Measurements from ENCODE around the gene IL21R.

DNA sequence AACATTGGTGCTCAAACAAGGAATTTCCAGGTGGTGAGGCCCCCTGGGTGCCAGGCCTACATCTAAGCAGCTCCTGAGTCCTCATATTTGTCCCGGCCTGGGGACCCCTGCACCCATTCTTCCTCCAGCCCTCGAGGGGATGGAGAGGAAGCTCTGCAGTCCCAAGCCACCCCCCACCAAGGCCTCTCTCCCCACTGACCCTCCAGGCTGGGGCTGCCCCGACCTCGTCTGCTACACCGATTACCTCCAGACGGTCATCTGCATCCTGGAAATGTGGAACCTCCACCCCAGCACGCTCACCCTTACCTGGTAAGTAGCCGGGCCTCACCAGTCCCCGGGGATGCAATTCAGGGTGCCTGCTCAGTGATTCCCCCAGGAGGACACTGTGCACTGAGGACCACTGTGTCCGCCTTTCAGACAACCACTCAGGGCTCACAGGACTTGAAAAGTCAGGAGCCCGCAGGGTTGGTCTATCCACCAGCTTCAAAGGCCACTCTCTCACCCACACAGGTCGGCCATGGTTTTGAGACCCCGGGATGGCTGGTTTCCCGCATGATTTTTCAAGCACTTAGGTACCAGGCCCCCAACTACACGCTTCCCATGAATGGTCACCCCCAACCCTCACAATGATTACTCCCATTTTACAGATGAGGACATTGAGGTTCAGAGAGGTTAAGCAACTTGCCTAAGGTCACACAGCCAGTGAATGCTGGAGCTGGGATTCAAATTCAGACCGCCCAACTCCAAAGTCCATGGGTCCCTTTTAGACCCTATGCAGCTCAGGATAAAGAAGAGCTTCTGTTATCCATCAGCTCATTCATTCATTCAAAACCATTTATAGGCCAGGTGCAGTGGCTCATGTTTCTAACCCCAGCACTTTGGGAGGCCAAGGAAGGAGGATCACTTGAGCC lies 32.4 kb downstream of the IL21R start:
- TF ChIP-seq ZC3H10 (CRISPR knock-in tag; IDR thresholded peaks at IDR 0.05): no peak
- TF ChIP-seq, protein P1, sequence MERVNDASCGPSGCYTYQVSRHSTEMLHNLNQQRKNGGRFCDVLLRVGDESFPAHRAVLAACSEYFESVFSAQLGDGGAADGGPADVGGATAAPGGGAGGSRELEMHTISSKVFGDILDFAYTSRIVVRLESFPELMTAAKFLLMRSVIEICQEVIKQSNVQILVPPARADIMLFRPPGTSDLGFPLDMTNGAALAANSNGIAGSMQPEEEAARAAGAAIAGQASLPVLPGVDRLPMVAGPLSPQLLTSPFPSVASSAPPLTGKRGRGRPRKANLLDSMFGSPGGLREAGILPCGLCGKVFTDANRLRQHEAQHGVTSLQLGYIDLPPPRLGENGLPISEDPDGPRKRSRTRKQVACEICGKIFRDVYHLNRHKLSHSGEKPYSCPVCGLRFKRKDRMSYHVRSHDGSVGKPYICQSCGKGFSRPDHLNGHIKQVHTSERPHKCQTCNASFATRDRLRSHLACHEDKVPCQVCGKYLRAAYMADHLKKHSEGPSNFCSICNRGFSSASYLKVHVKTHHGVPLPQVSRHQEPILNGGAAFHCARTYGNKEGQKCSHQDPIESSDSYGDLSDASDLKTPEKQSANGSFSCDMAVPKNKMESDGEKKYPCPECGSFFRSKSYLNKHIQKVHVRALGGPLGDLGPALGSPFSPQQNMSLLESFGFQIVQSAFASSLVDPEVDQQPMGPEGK (CRISPR knock-in tag; IDR thresholded peaks at IDR 0.05; ENCODE audit: borderline replicate concordance): no peak
- no peak for TF ChIP-seq ZFP3 (CRISPR knock-in tag; IDR thresholded peaks at IDR 0.05)
- TF ChIP-seq ARNTL (CRISPR knock-in tag; IDR thresholded peaks at IDR 0.05; ENCODE audit: borderline replicate concordance, low read depth): no peak
- TF ChIP-seq TCF4 (CRISPR knock-in tag; IDR thresholded peaks at IDR 0.05; ENCODE audit: borderline replicate concordance): no peak
